IPS-11a (cell line): ENCODE results near the gene CCDC127.
"Not testable (repeated sequence)": the region's sequence is repeated elsewhere in the genome, so short reads cannot be mapped to it uniquely, and the experiment has no call there.

ENCODE experiments used
- H3K4me3 ChIP-seq: one replicate; pipeline ENCODE4 v1.5.1; 2013; ENCODE audit warnings: low read depth, low read length, control low read depth

Gene CCDC127

GRCh38 chr5:217494-218456 lies at the start of gene CCDC127, which contains the start of gene SDHA:
CCDC127 (minus strand) TSS chr5:218153; CDS start chr5:216849, 1,304 bp downstream.
SDHA (plus strand) TSS chr5:218320; CDS start chr5:218356, 36 bp downstream.
- peak within 1 kb of the TSS; percentile 81 for H3K4me3 ChIP-seq

- H3K4me3 ChIP-seq, result no peak overlapping the region
Measured at GRCh38 chr5:267716-268115, 49.8 kb upstream of the CCDC127 start.

- not testable (repeated sequence) for H3K4me3 ChIP-seq
Measured at GRCh38 chr5:266311-267026, 48.5 kb upstream of the CCDC127 start.

- no peak overlapping the region for H3K4me3 ChIP-seq
Measured at GRCh38 chr5:264338-264737, 46.4 kb upstream of the CCDC127 start.

GRCh38 chr5:263275-263974 lies 45.5 kb upstream of the CCDC127 start:
- not testable (repeated sequence) for H3K4me3 ChIP-seq

GRCh38 chr5:257148-257547 lies 39.2 kb upstream of the CCDC127 start:
- H3K4me3 ChIP-seq, result no peak overlapping the region

- not testable (repeated sequence) for H3K4me3 ChIP-seq
Measured at GRCh38 chr5:256347-256746, 38.4 kb upstream of the CCDC127 start.

GRCh38 chr5:255116-255515 lies 37.2 kb upstream of the CCDC127 start:
- H3K4me3 ChIP-seq, result not testable (repeated sequence)

GRCh38 chr5:254322-254721 lies 36.4 kb upstream of the CCDC127 start:
- not testable (repeated sequence) for H3K4me3 ChIP-seq

- no peak overlapping the region for H3K4me3 ChIP-seq
Measured at GRCh38 chr5:252546-252945, 34.6 kb upstream of the CCDC127 start.

- not testable (repeated sequence) for H3K4me3 ChIP-seq
Measured at GRCh38 chr5:251975-252374, 34.0 kb upstream of the CCDC127 start.

GRCh38 chr5:251538-251937 lies 33.6 kb upstream of the CCDC127 start:
- H3K4me3 ChIP-seq, result not testable (repeated sequence)

GRCh38 chr5:251016-251415 lies 33.1 kb upstream of the CCDC127 start:
- H3K4me3 ChIP-seq, result not testable (repeated sequence)

- H3K4me3 ChIP-seq, result not testable (repeated sequence)
Measured at GRCh38 chr5:250396-250795, 32.4 kb upstream of the CCDC127 start.

GRCh38 chr5:245717-246116 lies 27.8 kb upstream of the CCDC127 start:
- not testable (repeated sequence) for H3K4me3 ChIP-seq

- not testable (repeated sequence) for H3K4me3 ChIP-seq
Measured at GRCh38 chr5:243683-244367, 25.9 kb upstream of the CCDC127 start.

GRCh38 chr5:241045-241669 lies 23.2 kb upstream of the CCDC127 start:
- H3K4me3 ChIP-seq, result not testable (repeated sequence)

GRCh38 chr5:240550-240949 lies 22.6 kb upstream of the CCDC127 start:
- H3K4me3 ChIP-seq, result not testable (repeated sequence)

GRCh38 chr5:237931-238330 lies 20.0 kb upstream of the CCDC127 start:
- not testable (repeated sequence) for H3K4me3 ChIP-seq

GRCh38 chr5:235527-235926 lies 17.6 kb upstream of the CCDC127 start:
- not testable (repeated sequence) for H3K4me3 ChIP-seq
